SK-N-SH (cell line): ENCODE measurements around the gene PAIP1.
"Not testable (repeated sequence)": the region's sequence is repeated elsewhere in the genome, so short reads cannot be mapped to it uniquely, and the experiment has no call there.

Source experiments
- CHD2 ChIP-seq: fragments of 150-350 bp; IDR thresholded peaks from 2 replicates; pipeline ENCODE4 v1.6.1; 2018; ENCODE audit warnings: low read length; ENCODE audit not compliant: partially characterized antibody
- EP300 ChIP-seq, 2 experiments: IDR thresholded peaks; 2 replicates each; pipeline versions ENCODE4 v1.4.0 to v1.6.1; 2012; ENCODE audit warnings: borderline replicate concordance in 1 of 2, low read depth in 1 of 2, low read length in 1 of 2
- FOXM1 ChIP-seq: IDR thresholded peaks from 2 replicates; pipeline ENCODE4 v1.4.0; 2012; ENCODE audit warnings: low read depth, mild to moderate bottlenecking
- GABPA ChIP-seq: IDR thresholded peaks from 2 replicates; pipeline ENCODE4 v1.4.0; 2012; ENCODE audit warnings: low read depth, mild to moderate bottlenecking
- POLR2AphosphoS5 ChIP-seq: IDR thresholded peaks from 2 replicates; pipeline ENCODE4 v1.6.1; 2012; ENCODE audit warnings: low read depth, low read length
- RAD21 ChIP-seq: IDR thresholded peaks from 2 replicates; pipeline ENCODE4 v1.6.1; 2012; ENCODE audit warnings: mild to moderate bottlenecking, low read length
- RCOR1 ChIP-seq: fragments of 150-350 bp; IDR thresholded peaks from 2 replicates; pipeline ENCODE4 v1.6.1; 2017; ENCODE audit warnings: antibody characterized with exemption, low read length
- SIN3A ChIP-seq: IDR thresholded peaks from 2 replicates; pipeline ENCODE4 v1.6.1; 2012; ENCODE audit warnings: low read depth, mild to moderate bottlenecking, low read length, moderate library complexity, borderline replicate concordance
- TAF1 ChIP-seq: IDR thresholded peaks from 2 replicates; pipeline ENCODE4 v1.6.1; 2012; ENCODE audit warnings: low read depth, mild to moderate bottlenecking, low read length, moderate library complexity, borderline replicate concordance
- TF ChIP-seq, protein P1 (sequence below): fragments of 200-600 bp; sonication (generic); IDR thresholded peaks from 2 replicates; pipeline ENCODE4 v1.6.1; 2017; ENCODE audit warnings: antibody characterized with exemption, mild to moderate bottlenecking, moderate library complexity
- TF ChIP-seq, protein P2 (sequence below): IDR thresholded peaks from 2 replicates; pipeline ENCODE4 v1.6.1; 2012; ENCODE audit warnings: mild to moderate bottlenecking, low read depth, low read length, moderate library complexity

DNA sequence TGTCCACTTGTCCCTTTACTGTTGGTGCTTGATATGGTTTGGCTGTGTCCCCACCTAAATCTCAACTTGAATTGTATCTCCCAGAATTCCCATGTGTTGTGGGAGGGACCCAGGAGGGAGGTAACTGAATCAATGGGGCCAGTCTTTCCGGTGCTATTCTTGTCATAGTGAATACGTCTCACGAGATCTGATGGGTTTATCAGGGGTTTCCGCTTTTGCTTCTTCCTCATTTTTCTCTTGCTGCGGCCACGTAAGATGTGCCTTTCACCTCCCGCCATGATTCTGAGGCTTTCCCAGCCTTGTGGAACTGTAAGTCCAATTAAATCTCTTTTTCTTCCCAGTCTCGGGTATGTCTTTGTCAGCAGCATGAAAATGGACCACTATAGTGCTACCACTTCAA is 7.6 kb downstream of the PAIP1 start:
- not testable (repeated sequence) for TF ChIP-seq TAF1; POLR2AphosphoS5; CHD2; SIN3A; GABPA; RCOR1; FOXM1; EP300 (IDR thresholded peaks at IDR 0.05; ENCODE audit: borderline replicate concordance in 1 of 2, low read depth in 1 of 2, low read length in 1 of 2); RAD21
- TF ChIP-seq, protein P1, sequence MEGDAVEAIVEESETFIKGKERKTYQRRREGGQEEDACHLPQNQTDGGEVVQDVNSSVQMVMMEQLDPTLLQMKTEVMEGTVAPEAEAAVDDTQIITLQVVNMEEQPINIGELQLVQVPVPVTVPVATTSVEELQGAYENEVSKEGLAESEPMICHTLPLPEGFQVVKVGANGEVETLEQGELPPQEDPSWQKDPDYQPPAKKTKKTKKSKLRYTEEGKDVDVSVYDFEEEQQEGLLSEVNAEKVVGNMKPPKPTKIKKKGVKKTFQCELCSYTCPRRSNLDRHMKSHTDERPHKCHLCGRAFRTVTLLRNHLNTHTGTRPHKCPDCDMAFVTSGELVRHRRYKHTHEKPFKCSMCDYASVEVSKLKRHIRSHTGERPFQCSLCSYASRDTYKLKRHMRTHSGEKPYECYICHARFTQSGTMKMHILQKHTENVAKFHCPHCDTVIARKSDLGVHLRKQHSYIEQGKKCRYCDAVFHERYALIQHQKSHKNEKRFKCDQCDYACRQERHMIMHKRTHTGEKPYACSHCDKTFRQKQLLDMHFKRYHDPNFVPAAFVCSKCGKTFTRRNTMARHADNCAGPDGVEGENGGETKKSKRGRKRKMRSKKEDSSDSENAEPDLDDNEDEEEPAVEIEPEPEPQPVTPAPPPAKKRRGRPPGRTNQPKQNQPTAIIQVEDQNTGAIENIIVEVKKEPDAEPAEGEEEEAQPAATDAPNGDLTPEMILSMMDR = not testable (repeated sequence)
- TF ChIP-seq, protein P2, sequence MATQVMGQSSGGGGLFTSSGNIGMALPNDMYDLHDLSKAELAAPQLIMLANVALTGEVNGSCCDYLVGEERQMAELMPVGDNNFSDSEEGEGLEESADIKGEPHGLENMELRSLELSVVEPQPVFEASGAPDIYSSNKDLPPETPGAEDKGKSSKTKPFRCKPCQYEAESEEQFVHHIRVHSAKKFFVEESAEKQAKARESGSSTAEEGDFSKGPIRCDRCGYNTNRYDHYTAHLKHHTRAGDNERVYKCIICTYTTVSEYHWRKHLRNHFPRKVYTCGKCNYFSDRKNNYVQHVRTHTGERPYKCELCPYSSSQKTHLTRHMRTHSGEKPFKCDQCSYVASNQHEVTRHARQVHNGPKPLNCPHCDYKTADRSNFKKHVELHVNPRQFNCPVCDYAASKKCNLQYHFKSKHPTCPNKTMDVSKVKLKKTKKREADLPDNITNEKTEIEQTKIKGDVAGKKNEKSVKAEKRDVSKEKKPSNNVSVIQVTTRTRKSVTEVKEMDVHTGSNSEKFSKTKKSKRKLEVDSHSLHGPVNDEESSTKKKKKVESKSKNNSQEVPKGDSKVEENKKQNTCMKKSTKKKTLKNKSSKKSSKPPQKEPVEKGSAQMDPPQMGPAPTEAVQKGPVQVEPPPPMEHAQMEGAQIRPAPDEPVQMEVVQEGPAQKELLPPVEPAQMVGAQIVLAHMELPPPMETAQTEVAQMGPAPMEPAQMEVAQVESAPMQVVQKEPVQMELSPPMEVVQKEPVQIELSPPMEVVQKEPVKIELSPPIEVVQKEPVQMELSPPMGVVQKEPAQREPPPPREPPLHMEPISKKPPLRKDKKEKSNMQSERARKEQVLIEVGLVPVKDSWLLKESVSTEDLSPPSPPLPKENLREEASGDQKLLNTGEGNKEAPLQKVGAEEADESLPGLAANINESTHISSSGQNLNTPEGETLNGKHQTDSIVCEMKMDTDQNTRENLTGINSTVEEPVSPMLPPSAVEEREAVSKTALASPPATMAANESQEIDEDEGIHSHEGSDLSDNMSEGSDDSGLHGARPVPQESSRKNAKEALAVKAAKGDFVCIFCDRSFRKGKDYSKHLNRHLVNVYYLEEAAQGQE = not testable (repeated sequence)
